SK-N-DZ (cell line): ENCODE results near the gene SLC7A11.
A peak's percentile ranks its signal among the peaks of the same experiment; 100 is the strongest.
"Not testable (repeated sequence)": the region's sequence is repeated elsewhere in the genome, so short reads cannot be mapped to it uniquely, and the experiment has no call there.

ENCODE experiments used
- DNase-seq: peaks from one replicate; pipeline ENCODE4 v3.0.0-alpha.2; 2015; ENCODE audit warnings: low spot score

The SLC7A11 gene

GRCh38 chr4:138210576-138210975, 31.6 kb downstream of the SLC7A11 start:
- DNase-seq = not testable (repeated sequence)

- DNase-seq = no peak
Measured at GRCh38 chr4:138209094-138209493, 33.1 kb downstream of the SLC7A11 start.

- no peak for DNase-seq
Measured at GRCh38 chr4:138205531-138206233, 36.5 kb downstream of the SLC7A11 start.

- DNase-seq = no peak
Measured at GRCh38 chr4:138204507-138204906, 37.6 kb downstream of the SLC7A11 start.

- no peak for DNase-seq
Measured at GRCh38 chr4:138202686-138203085, 39.5 kb downstream of the SLC7A11 start.

GRCh38 chr4:138200236-138200590, 41.9 kb downstream of the SLC7A11 start:
- DNase-seq = no peak

GRCh38 chr4:138199568-138200235, 42.4 kb downstream of the SLC7A11 start:
- DNase-seq = no peak

- no peak for DNase-seq
Measured at GRCh38 chr4:138196153-138196552, 46.0 kb downstream of the SLC7A11 start.

- DNase-seq = no peak
Measured at GRCh38 chr4:138193963-138194362, 48.2 kb downstream of the SLC7A11 start.

GRCh38 chr4:138192113-138192512, 50.0 kb downstream of the SLC7A11 start:
- DNase-seq = no peak

GRCh38 chr4:138190452-138190858, 51.7 kb downstream of the SLC7A11 start:
- DNase-seq = no peak

GRCh38 chr4:138189206-138189605, 52.9 kb downstream of the SLC7A11 start:
- no peak for DNase-seq

- DNase-seq = no peak
Measured at GRCh38 chr4:138188406-138189084, 53.6 kb downstream of the SLC7A11 start.

GRCh38 chr4:138185859-138186645, 56.1 kb downstream of the SLC7A11 start:
- DNase-seq = no peak

- DNase-seq = no peak
Measured at GRCh38 chr4:138184886-138185285, 57.3 kb downstream of the SLC7A11 start.

GRCh38 chr4:138182838-138183426, 59.2 kb downstream of the SLC7A11 start:
- peak; percentile 53 for DNase-seq

- DNase-seq = no peak
Measured at GRCh38 chr4:138181287-138181686, 60.9 kb downstream of the SLC7A11 start.

- DNase-seq = no peak
Measured at GRCh38 chr4:138178566-138178965, 63.6 kb downstream of the SLC7A11 start.

GRCh38 chr4:138177278-138177968, 64.7 kb downstream of the SLC7A11 start:
- DNase-seq = no peak

- DNase-seq = no peak
Measured at GRCh38 chr4:138174981-138175794, 67.0 kb downstream of the SLC7A11 start.
